HG02870 (cell line): Measurements from ENCODE around the gene CACYBP.

Experiments used
- ATAC-seq: cut with Tn5 transposase; IDR thresholded peaks from one replicate; pipeline ENCODE4 v1.9.1; 2021; ENCODE audit warnings: mild to moderate bottlenecking, moderate library complexity; ENCODE audit not compliant: unreplicated experiment

Gene CACYBP

DNA sequence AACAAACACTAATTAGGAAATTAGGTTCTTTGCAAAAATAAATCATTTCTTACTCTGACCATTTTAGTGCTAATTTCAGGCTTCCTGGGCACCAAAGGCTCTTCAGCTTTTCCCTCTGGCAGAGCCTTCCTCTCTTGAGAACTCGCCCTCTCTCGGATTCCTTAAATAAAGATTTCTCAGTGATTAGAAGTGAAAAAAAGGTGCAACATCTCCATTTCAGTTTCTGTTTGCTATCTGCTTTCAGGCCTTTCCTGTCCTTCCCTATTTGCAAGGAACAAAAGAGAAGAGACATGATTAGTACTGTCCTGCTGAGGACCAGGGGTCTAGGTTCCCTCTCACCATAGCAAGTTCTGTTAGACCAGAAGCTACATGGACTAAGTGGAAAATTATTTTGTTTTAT lies 27.8 kb upstream of the CACYBP start:
- ATAC-seq = no peak

DNA sequence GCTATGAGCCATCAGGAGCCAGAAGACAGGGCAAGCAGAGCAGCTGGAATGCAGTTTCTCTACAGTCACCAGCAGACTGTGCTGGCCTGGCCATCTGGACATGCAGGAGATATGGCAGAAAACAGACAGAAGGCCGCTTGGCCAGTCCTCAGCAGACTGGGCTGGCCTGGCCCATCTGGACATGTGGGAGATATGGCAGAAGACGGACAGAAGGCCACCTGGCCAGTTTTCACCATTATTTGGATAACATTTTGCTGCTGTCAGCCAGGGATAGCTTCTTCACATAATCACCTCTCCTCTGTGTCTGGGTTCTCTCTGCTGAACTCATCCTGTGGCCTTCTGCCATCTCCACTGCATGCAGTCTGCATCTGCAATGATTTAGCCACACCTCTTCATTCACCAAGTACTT lies 25.0 kb upstream of the CACYBP start:
- no peak for ATAC-seq

DNA sequence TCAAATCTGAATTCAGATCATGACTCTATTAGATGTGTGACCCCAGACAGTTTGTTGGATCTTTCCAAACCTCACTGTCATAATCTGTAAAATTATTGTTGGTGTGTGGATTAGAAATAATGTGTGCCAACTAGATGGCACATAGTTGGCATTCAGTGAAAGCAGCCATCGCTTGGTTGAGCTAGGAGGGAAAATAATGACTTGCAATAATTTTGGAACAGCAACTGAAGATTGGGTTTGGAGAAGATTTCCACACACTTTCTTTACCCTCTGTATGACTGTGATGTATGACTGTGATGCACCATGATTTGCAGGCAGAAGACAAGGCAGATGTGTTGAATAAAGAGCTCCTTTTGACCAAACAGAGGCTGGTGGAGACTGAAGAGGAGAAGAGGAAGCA lies 24.0 kb upstream of the CACYBP start:
- ATAC-seq = no peak

DNA sequence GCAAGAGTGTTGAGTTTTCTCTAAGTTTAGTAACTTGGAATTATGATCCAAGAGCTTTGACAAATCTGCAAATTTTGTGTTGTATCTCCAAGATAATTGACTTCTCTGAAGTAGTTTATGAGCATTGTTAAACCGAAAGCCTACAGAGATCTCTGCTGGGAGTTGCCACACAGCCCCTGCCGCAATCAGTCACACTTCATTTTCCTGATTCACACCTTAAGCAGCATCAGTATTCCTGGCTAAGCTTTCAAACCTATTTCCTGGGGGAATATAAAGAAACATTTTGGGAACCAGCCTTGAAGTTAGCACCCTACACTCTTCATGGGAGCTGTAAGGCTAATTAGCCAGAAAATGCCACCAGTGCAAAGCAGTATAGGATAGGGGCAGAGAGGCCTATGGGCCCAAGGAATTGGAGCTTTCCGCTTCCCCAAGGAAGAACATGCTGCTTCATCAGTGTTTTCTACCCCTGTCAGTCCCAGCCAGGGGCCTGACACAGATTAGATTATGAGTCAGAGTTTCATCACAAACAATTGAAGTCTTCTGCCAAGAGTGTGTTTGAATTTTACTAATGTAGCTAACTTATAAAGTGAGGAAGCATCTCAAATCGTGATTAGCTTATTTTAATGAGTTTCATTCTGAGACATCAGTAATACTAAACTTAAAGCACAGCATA lies 23.2 kb upstream of the CACYBP start:
- ATAC-seq = no peak

DNA sequence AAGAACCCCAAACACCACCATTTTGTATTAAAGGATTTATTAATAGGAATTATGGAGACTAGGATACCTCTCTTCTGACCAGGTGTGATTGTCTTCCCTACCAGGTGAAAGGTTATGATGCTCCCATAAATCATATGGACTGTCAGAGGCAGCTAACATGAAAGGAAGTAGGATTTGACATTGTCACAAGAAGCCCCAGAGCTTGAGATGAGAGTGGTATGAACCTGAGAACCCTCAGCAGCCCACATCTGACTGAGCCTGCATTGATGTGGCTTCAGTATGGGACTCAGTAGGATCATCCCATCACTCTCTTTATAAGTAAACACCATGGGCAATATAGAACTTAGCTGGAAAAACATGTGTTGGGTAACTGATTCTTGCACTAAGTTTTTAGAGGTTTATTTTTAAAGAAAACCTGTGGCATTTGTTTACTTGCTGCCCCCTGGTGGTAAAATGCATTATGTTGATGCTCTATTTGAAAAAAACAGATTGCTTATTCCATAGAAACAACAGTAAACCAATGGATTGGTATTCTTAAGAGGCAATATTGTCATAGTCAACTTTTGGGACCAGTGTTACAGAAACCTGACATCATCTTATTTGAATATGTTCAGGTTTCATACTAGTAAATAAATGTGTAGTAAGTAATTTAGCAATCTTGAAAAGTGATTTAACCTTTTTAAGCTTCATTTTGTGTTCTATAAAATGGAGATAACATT lies 16.6 kb upstream of the CACYBP start:
- no peak for ATAC-seq

DNA sequence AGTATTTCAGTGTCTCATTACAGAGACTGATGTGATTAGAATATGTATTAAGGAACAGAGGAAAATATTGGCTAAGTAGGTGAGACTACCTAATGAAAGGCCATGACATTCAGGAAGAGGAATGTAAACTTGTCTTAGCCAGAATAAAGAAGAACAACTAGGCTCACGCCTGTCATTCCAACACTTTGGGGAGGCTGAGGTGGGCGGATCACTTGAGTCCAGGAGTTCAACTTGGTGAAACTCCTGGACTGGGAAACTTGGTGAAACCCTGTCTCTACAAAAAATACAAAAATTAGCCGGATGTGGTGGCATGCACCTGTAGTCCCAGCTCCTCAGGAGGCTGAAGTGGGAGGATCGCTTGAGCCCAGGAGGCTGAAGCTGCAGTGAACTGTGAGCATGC lies 14.8 kb upstream of the CACYBP start:
- no peak for ATAC-seq

DNA sequence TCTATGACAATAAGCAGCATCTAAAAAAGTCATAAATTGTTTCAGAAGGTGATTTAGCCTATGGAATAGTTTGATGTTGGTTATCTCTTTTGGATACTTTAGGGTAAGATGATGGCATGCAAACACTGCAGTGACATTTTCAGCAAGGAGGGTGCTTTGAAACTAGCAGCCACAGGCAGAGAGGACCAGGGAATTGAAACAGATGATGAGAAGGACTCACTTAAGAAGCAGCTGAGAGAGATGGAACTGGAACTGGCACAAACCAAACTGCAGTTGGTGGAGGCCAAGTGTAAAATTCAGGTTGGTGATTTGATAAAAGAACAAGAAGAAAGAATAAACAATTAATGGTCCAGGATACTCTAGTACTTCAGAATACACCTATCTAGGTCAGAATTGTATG lies 11.2 kb upstream of the CACYBP start:
- no peak for ATAC-seq

DNA sequence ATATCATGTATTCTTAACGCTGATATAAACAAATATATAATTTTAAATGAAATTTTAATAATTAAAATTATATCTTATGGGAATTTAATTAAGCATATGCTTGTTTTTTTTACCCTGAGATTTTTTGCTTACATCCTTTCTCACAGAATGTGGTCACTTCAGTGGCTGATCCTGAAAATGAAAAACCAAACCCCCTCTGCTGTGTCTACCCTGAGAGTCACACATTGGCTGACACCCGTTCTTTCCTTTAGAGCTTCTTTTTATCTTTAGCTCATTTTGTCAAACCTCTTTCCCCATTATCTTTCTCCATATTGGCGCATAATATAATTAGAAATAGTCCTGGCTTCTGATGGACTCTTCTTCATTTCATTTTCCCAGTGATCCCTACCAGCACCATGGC lies 10.8 kb upstream of the CACYBP start:
- peak; percentile 74 for ATAC-seq

DNA sequence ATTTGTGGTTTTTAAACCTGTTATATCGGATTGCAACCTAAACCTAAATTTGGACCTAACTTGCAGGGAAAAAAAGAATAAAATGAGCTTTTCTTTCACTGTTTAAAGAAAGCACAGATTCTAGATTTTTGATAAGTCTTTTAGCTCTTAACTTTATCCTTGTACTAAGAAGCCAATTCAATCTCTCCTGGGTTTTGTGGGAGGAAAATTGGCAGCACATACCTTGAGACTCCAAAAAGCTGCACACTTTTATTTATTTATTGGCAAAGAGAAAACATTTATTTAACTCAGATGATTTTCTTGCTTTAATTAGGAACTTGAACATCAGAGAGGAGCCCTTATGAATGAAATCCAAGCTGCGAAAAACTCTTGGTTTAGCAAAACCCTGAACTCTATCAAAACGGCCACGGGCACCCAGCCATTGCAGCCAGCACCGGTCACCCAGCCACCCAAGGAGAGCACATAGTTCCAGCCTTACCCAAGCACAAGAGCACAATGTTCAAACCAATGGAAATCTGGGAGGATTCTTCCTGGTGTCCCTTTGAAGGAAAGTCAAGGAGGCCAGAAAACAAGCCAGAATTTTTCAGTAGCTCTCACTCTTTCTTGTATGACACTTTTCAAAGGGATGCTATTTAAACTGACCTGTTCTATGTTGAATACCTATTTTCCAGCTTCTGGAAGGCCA lies 10.1 kb upstream of the CACYBP start:
- ATAC-seq = no peak

DNA sequence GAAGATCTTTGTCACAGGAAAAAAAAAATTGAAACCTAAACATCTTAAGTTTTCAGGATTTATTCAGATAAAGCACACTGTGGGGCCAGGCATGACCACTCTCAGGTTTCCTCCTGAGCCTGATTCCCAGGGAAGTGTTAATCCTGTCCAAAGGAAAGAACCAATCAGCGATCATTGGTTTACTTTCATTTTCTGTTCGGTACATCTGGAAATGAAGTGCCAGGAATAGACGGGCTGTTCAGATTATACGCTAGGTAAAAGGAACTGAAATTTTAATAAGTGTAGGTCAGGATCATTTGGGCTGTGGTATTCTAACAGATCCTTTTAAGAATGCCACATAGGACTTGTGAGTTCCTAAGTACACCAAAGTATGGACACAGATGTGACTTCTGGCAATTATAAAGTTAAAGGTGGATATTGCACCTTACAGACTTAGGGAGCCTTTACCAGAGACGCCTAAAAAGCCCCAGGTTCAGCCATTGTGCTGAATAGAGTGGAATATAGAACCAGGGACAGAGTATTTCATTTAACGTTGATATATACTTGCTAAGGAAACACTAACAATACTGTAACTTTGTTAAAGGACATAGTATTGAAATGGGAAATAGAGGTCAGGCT lies 9.3 kb upstream of the CACYBP start:
- no peak for ATAC-seq

DNA sequence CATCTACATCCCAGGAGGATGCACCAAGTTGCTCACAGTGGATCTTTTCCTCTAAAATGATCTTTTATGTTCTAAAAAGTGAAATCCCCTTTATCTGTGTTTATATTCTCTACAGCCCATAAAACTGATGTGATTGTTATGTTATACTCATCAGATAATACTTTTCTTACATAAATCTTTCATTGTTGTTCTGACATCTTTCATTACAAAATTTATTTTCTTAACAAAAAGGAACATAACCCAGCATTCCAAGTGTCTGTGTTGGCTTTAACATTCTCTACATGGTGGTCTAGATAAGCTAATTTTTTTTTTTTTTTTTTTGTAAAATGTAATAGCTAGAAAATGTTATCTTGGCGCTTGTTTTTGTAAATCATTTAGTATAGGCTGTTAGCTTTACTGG lies 8.3 kb upstream of the CACYBP start:
- no peak for ATAC-seq

DNA sequence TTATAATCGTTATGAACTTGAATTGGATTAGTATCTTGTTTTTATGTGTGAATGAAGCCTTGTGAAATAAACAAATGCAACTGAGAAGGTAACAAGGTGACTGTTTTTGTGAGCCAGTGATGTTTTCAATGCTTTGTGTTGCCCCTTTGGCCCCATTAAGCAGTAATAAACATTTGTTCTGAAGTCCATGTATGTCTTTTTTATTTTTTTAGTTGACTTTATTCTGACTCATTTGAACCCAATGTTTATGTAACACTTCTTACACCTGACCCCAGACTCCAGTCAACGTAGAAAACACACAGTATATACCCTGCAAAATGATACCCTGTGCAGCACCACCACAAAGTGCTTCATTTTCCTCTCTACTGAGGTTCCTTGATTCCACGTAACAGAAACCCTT lies 4.6 kb upstream of the CACYBP start:
- ATAC-seq = no peak

DNA sequence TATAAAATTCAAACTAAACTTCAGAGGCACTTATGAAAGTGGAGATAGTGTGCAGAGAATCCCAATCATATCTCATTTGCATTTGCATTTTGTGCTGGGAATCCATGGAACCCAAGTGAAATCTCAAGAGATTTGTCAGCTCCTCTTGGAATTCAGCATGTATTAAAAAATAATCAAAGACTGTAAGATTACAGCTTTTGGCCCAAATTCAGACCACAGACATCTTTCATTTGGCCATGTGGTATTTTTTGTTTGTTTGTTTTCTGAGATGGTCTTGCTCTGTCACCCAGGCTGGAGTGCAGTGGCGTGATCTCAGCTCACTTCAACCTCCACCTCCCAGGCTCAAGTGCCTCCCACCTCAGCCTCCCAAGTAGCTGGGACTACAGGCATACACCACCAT lies 3.8 kb upstream of the CACYBP start:
- ATAC-seq = no peak

DNA sequence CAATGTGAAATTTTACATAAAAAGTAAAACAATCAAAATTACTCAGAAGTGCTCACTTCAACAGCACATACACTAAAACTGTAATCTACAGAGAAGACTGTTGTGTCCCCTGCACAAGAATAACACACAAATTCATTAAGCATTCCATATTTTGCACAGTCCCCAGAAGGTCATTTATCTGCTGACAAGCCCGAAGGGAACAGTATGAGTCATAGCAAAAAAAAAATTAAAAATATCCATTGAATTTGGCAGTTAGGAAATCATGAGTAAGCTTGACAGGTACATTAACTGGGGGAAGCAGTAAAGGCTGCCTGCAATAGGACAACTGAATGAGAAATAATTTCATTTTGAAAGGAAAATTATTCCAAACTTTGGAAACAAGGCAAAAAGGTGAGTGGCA lies 3.3 kb upstream of the CACYBP start:
- ATAC-seq = no peak

DNA sequence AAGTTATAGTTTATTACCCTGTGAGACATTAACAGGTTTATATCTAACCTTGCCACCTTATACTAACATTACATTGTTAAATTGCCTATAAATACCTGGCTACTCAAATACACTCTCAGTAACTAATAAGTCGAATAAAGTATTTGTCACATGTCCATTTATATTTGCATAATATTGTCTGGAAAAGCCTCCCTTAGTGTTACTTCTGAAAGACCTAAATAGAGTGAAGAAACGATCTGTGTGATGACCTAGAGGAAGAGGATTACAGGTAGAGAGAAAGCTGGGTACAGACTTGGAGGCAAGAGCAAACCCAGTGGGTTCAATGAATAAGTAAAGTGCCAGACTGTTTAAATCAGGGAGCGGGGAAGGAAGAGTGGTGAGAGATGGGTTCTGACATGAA lies 2.7 kb upstream of the CACYBP start:
- no peak for ATAC-seq

DNA sequence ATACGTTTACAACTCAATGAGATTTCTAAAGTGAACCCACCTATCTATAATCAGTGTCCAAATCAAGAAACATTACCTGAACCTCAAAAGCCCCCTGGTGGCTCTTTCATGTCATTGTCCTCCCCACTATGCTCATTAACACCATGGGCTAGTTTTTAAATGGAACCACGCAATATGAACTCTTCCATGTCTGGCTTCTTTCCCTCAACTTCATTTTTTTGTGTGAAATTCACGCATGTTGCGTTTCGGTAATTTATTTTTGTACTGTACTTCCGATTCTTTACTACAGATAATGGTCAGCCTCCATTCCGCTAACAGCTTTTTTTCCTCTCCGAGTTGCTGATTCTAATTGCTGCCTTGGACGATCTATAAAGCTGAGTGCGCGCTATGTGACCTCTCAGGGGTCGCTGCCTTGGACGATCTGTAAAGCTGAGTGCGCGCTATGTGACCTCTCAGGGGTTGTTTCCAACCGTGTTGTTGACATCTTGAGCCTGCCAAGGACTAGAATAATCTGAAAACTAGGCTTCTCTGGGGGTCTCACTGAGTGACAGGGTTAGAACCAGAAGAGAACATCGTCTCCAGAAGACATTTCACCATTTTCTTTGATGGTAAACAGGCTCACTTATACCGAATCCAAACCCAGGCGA lies 1.1 kb upstream of the CACYBP start:
- ATAC-seq = no peak

DNA sequence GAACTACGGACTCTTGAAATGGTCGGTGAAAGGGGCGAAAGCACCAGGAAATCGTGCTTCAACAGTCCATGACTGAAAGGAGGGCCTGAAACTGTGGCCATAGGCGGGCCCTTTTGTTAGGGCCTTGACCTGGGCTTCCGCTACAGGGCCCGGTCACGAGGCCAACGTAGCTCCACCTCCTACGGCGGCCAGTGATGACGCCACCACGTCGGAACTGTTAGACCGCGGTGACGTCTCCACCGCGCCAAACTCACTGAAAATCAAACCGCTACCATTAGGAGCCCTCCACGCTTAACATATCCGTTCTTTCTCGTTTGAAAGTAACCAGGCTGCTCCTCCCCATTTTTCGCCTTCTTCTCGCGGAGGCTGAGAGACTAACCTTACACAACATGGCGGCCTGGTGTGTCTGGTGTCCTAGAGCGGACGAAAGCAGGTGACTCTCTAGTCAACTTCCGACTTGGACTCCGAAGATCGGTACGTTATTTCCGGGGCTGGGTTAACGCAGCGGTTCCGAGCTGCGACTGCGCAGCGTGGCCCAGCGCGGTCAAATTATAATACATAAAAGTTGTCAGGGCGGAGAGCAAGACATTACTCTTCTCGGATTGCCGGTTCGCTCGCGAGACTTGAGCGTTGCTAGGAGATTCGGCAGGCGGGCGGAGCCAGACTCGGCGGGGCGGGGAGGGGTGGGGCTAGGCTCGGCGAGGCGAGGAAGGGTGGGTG lies 371 bp upstream of the CACYBP start:
- peak; percentile 79 for ATAC-seq

DNA sequence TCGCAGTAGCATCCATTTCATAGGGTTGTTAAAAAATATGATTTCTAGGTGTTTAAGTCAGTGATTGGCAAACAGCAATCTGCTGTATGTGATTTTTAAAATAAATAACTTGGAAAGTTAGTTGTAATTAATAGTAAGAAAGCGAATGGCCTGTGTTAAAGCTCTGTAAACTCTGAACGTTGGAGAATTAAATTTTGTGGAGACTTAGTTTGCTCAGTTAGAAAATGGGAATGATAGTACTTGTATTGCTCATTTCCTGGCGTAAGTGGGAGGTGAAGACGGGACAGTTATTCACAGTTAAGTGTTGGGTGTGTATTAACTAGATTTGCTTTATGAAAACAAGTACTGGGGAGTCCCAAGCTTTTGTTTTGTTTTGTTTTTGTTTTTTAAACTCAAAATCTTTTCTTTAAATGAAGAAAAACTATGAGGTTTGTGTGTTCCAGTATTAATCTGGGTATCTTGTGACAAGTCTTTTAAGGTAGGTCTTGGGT lies 995 bp downstream of the CACYBP start:
- no peak for ATAC-seq

DNA sequence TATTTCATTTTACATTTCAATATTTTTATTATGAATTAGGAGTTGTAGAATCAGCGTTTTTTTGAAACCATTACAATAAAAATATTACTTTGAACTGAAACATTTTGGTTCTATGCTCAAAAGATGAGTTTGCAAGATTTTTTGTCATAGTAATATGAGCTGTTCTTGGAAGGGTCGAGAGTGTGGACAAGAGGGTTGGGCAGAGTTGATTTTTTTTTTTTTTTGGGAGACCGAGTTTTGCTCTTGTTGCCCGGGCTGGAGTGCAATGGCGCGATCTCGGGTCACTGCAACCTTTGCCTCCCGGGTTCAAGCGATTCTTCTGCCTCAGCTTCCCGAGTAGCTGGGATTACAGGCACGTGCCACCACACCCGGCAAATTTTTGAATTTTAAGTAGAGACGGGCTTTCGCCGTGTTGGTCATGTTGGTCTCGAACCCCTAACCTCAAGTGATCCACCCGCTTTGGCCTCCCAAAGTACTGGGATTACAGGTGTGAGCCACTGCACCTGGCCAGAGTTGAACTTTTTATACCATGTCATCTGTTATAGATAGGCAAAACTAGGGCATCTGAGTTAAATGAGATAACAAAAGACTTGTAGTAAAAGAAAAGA lies 3.3 kb downstream of the CACYBP start:
- ATAC-seq = no peak

DNA sequence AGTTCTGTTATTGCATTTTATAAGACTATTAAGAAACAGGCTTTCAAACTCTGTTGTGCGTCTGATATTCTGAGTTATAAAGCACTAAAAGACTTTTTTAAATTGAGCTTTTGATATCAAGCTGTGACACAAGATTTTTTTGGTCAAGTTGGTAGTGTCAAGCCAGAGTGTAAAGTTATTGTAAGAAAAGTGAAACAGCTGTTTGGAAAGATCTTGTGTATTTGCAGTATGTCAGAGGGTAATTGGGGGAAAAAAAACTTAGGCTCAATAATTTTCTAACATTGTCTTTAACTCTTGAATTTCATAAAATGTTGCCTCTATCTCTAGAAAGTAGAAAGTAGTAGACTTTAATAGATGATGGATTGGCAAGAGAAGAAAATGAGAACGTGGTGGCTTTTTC lies 3.8 kb downstream of the CACYBP start:
- no peak for ATAC-seq
